ENCODE measurements around the gene SYNGR1.

GRCh38 chr22:39308614-39309363 lies 41.0 kb upstream of the SYNGR1 start:
- TF ChIP-seq CTCF (IDR thresholded peaks at IDR 0.05) (no peak), POLR2A (IDR thresholded peaks at IDR 0.05) (no peak)
